ENCODE measurements around the gene ANGPTL8. TPM values are rescaled to one million over a fixed set of nuclear protein-coding genes. Genes with fewer than 3 reads are reported as not detected.

The ANGPTL8 gene
- polyA plus RNA-seq, 3 donors = 0.28 to 0.42 TPM; not detected in 1

DNA sequence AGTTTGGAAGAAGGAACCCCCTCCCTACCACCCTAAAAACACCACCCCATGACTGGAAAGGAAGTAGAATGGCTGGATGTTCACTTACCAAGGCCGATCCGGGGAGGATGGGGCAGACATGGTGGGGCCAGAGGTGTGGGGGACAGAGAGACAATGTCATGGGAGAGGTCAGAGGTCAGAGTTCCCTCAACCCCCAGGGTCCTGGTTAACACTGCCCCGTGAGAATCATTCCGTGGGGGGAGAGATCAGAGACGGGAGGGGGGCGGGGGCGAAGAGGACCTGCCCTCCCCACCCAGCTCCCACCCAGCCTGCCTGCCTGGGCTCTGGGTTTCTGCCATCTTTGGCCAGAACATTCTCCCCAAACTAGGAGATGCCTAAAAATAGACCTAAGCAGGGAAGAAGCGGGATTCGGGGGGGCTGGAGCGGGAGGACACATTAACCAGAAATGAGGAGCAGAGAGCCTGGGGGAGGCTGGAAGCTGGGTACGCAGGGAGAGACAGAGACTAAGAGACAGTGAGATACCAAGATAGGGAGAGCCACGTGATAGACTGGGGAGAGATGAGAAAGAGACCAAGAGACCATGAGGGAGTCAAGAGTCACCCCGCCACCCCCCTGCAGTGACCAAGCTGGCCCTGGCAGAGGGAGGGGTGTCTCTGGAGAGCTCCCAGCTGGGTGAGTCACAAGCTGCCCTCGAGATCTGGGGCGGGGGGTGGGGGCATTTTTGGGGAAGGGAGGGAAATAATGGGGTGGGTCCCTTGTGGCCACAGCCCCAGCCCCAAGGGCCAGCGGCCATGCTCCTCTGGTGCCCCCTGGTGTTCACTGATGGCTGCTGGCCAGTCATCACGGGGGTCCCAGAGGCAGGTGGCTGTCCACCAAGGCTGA, 36.0 kb upstream of the ANGPTL8 start:
- DNase-seq (ENCODE audit: low read depth in 3 of 3, low spot score in 2 of 3) = peak in 1 of 3 donors; percentile 27

DNA sequence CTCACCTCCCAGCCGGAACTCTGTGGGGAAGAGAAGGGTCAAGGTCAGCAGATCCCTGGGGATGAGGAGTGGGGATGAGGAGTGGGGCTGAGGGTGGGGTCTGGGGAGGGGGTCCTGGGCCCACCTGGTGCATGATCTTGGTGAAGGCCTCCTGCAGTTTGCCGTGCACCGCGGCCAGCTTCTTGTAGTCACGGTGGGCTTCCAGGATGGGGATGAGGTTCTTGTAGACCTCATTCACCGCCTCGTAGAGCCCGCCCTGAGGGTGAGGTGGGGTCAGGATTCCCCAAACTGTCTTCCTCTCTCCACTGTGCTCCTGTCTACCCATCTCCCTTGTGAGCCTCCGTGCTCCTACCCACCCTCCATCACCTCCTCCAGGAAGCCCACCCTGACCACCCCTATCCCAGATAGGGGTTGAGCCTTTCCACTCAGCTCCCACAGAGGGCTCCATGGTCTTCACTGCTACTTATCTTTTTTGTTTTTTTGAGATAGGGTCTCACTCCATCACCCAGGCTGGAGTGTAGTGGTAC, 35.3 kb upstream of the ANGPTL8 start:
- no peak for DNase-seq (ENCODE audit: low read depth in 3 of 3, low spot score in 2 of 3)

DNA sequence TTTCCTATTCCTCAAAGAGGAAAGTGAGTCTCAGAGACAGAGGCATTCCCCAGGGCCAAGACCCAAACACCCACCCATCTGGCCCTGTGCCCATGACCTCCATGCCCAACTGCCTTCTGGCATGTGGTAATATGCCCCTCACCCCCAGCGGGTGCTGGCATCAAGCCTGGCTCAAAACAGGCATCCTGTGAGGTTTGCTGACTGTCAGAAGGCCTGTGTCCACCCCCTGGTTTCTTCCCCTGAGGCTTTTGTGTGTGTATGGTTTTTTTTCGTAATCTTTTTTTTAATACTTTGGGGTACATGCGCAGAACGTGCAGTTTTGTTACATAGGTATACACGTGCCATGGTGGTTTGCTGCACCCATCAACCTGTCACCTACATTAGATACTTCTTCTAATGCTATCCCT, 34.5 kb upstream of the ANGPTL8 start:
- no peak for DNase-seq (ENCODE audit: low read depth in 3 of 3, low spot score in 2 of 3)

DNA sequence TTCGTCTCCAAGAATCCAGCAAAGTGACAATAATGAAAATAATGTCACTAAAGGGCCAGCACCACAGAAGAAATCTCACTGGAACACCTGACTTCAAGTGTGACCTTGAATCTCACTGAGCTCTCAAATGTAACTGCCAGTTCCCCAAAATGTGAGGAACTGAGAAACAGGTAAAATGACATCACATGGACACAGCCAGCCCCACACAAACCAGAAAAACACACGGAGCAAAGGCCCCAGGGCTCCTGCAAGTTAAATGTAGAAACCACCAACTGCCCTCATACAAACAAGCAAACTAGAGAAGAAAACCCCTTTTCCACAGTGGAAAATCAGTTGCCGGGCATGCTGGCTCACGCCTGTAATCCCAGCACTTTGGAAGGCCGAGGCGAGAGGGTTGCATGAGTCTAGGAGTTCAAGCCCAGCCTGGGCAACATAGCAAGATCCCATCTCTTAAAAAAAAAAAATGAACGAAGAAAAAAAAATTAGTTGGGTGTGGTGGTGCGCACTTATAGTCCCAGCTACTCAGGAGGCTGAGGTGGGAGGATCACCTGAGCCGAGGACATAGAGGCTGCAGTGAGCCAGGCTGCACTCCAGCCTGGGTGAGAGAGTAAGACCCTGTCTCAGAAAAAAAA, 33.4 kb upstream of the ANGPTL8 start:
- no peak for DNase-seq (ENCODE audit: low read depth in 3 of 3, low spot score in 2 of 3)

DNA sequence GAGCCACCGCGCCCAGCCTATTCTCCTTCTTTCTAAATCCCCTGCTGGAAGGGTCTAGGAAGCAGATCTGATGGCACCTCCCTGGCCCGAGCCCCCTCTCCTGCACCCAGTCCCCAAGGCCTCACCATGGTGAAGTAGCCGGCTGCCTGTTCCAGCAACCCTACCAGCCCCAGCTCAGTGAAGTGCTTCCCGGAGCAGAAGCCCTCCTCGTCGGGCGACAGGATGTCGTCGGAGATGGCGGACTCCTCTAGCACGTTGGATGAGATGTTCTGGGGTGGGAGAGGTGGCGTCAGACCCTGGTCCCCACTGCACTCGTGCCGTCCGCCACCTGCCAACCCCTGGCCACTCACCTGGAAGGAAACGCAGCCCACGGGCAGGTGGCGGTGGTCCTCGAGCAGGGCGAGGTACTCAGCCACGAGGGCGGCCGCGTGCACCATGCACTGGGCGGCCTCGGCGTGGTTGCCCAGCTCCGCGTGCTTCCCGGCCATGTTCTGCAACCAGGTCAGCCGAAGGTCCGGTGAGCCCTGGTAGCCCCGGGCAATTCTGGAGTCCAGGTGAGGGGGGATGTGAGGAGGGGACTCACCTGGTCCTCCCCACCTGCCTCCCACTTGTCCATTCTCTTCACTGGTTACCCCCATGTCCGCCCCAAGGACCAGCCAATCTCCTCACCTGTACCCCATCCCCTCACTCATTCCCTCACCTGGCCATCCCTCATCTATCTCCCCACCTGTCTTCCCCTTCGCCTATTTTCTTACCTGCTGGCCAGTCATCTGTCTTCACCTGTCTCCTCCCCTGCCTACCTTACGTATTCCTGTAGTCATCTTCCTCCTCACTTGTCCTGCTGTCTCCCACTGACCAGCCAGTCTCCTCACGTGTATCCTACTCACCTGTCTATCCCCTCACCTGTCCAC, 30.6 kb upstream of the ANGPTL8 start:
- DNase-seq (ENCODE audit: low read depth in 3 of 3, low spot score in 2 of 3) = no peak

DNA sequence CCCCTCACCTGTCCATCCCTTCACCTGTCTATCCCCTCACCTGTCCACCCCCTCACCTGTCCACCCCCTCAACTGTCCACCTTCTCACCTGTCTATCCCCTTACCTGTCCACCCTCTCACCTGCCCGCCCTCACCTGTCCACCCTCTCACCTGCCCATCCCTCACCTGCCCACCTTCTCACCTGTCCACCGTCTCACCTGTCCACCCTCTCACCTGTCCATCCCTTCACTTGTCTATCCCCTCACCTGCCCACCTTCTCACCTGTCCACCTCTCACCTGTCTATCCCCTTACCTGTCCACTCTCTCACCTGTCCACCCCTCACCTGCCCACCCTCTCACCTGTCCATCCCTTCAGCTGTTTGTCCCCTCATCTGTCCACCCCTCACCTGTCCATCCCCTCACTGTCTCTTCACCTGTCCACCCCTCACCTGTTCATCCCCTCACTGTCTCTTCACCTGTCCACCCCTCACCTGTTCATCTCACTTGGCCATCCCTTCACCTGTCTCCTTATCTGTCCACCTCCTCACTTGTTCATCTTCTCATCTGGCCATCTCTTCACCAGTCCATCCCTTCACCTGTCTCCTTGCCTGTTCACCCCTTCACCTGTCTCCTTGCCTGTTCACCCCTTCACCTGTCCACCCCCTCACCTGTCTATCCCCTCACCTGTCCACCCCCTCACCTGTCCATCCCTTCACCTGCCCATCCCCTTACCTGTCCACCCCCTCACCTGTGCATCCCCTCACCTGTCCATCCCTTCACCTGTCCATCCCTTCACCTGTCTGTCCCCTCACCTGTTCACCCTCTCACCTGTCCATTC, 29.4 kb upstream of the ANGPTL8 start:
- DNase-seq (ENCODE audit: low read depth in 3 of 3, low spot score in 2 of 3) = no peak

DNA sequence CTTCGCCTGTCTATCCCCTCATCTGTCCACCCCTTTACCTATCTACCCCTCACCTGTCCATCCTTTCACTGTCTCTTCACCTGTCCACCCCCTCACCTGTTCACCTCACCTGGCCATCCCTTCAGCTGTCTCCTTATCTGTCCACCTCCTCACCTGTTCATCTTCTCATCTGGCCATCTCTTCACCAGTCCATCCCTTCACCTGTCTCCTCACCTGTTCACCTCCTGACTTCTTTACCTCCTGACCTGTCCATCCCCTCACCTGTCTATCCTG, 28.8 kb upstream of the ANGPTL8 start:
- no peak for DNase-seq (ENCODE audit: low read depth in 3 of 3, low spot score in 2 of 3)

DNA sequence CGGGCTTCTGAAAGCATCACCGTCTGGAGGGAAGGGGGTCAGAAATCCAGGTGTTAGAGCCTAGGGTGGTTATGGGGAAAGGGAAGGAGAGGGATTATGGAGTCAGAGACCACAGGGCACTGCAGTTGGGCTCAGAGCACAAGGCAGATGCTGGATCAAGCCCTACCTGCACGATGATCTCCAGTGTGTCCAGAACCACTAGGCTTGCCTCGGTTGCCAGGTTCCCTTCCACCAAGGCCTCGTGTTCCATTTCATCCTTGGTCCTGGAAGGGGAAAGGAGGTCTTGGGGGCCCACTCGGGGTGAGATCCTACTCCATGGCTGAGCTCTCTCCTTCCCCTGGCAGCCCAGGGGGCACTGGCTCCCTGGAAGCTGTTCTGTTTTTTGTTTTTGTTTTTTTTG, 25.0 kb upstream of the ANGPTL8 start:
- DNase-seq (ENCODE audit: low read depth in 3 of 3, low spot score in 2 of 3) = no peak

DNA sequence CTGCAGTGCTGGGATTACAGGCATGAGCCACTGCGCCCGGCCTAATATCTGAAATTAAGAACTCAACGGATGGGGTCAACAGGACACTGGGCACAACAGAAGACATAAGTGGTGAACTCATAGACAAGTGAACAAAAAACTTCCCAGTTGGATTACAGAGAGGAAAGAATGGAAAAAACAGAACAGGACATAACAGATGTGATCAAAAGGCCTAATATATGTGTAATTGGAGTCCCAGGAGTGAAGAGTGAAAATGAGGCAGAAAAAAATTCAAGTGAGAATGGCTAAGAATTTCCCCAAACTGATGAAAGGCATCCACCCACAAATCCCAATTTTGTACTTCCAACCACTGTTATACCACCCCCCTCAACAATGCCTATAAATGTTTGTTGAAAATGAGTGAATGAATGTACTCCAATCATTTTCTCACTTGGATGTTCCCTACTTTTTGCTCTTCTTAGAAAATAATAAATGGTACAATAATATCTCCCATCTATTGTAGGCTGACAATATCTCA, 18.3 kb upstream of the ANGPTL8 start:
- no peak for DNase-seq (ENCODE audit: low read depth in 3 of 3, low spot score in 2 of 3)

DNA sequence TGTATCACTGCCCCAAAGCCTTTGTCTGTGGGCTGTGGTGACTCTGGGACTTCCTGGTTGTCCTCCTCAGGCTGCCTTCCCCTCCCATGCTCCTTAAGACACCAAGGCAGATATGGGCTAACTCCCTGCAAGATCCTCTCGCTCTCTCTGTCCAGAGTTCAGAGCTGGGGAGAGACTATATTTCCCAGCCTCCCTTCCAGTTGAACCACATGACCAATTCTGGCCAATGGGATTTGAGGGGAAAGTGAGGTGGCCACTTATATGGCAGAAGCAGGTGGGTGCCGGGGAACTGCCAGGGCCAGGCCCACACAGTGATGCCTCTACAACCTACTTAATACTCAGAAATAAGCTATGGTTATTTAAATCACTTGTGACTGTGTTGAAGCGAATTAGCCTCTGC, 16.2 kb upstream of the ANGPTL8 start:
- no peak for DNase-seq (ENCODE audit: low read depth in 3 of 3, low spot score in 2 of 3)

DNA sequence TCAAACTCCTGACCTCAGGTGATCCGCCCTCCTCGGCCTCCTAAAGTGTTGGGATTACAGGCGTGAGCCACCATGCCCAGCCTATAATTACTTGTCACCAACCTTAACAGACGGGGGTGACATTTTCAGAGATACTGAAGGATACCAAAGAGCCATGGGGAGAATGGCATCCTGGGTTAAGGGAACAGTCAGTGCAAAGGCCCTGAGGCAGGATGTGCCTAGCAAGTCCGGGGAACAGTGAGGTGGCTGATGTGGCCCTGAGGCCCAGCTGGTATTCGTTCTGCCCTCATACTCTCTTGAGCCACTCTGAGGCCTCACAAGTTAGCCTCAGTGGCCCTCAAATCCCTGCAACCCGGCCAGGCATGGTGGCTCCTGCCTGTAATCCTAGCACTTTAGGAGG, 15.0 kb upstream of the ANGPTL8 start:
- DNase-seq (ENCODE audit: low read depth in 3 of 3, low spot score in 2 of 3) = no peak

DNA sequence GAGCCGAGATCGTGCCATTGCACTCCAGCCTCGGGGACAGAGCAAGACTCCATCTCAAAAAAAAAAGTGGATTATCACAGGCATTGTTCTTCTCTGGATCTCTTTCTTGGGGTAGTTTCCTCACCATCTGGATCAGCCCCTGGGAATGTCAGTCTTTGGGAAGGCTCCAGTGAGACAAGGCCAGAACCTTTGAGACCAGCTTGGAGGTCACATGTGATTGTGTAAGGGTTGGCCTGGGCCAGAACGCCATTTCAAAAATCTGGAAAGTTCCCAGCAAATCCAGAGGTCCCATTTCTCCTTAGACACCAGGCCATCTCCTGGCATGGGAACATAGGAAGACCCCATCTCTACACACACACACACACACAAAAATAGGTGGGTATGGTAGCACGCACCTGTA, 14.2 kb upstream of the ANGPTL8 start:
- no peak for DNase-seq (ENCODE audit: low read depth in 3 of 3, low spot score in 2 of 3)

DNA sequence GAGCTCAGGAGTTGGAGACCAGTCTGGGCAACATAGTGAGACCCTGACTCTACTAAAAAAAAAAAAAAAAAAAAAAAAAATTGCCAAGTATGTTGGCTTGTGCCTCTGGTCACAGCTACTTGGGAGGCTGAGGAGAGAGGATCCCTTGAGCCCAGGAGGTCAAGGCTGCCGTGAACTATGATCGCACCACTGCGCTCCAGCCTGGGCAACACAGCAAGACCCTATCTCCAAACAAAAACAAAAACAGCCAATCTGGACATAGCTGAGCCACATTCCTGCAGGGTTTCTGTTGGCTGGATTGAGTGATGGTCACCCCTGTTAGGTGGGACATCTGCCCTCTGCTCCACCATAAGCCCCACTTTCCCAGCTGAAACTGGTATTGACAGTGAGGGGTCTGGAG, 13.6 kb upstream of the ANGPTL8 start:
- no peak for DNase-seq (ENCODE audit: low read depth in 3 of 3, low spot score in 2 of 3)

DNA sequence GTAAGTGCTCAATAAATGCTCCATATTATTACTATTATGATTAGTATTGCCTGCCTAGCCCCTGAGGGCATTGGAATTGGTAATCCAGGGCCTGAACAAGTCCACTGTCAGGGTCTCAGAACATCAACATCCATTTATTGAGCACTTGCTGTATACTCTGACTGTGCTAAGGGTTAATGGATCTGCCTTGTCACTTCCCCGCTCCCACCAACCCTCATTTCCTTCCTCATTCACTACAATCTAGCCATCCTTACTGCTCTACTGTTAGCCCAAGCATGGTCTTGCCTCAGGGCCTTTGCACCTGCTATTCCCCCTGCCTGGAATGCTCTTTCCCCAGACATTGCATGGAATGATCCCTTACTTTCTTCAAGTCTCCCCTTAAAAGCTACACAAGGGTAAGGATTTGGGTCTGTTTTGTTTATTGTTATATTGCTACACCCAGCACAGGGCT, 12.7 kb upstream of the ANGPTL8 start:
- no peak for DNase-seq (ENCODE audit: low read depth in 3 of 3, low spot score in 2 of 3)

DNA sequence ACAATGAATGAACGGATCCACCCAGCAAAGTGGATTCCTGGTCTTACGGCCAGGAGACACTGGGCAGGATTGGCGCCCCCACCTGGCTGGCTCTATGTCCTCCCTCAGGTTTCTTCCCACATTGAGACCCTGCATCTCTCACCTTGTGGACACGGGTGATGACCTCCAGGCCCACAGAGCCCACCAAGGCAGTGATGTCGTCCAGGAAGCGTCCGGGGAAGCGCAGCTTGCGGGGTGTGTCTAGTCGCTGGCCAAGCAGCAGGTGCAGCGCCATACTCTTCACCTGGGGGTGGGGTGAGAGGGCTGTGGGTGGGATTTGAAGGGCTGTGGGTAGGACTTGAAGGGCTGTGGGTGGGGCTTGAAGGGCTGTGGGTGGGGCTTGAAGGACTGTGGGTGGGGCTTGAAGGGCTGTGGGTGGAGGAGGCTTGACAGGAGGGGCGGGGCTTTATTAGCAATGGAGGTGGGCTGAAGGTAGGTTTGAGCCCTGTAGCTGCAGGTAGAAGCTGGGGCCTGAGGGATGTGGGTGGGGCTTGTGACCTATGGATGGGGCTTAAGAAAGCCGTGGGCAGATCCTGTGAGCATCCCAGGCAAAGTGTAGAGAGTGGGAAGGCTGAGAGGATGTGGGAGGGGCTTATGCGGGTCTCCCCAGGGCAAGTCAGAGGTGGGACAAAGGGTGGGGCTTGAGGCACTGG, 12.1 kb upstream of the ANGPTL8 start:
- DNase-seq (ENCODE audit: low read depth in 3 of 3, low spot score in 2 of 3) = no peak

DNA sequence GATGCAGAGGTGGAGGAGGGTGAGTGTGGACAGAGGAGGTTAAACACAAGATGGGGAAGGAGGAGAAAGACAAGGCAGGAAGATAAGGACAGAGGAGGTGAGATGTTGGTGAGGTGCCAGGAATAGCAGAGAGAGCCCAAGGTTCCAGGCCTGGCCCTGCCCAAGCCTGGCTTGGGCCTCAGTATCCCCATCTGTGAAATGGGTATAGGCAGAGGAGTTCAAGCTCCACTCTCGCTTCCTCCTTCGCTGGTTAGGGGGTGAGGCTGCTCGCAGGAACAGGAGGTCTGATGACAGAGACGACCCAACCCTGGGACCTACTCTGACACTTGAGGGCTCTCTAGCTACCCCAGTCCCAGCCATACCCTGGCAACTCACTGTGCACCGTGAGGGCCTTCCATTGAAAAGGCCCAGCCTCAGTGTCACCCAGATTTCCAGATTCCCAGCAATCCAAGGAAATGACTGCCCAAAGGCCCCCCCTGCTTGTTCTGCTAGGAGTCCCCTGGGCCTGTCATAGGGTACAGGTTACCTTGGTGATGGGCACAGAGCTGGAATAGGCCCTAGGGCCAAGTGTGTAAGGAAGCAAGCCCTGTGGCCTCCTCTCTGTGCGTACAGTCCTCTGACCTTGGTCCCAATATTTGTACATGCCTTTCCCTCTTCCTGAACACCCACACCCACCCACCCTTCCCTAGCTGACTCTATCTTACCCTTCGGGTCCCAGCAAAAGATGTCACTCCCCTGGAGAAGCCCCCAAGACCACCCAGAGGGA, 8.6 kb upstream of the ANGPTL8 start:
- DNase-seq (ENCODE audit: low read depth in 3 of 3, low spot score in 2 of 3) = no peak

DNA sequence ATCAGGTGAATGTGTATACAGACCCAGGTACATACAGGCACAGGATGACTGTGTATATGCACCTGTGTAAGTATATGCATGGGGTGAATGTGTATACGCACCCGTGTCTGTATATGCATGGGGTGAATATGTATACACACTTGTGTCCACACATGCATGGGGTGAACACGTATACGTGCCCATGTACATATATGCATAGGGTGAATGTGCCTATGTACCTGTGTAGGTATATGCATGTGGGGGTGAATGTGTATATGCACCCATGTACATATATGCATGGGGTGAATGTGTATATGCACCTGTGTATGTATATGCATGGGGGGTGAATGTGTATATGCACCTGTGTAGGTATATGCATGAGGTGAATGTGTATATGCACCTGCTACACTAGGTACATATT, 6.9 kb upstream of the ANGPTL8 start:
- no peak for DNase-seq (ENCODE audit: low read depth in 3 of 3, low spot score in 2 of 3)

DNA sequence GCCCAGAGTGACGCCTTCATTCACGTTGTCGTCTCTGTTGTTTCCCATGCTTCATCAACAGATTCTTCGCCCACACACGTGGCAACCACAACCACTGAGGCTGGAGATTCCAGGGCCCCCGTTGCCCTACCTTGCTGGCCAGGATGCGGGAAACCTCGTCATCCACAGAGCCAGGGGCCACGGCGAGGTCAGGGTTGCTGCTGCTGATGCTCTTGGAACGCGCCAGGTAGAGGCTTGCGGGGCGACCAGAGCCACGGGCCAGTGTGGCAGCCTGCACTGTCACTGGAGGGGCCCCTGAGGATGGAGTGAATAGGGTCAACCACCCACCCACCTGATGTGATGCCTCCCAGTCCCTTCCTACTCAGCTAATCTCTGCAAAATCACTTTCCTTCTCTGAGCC, 6.3 kb upstream of the ANGPTL8 start:
- no peak for DNase-seq (ENCODE audit: low read depth in 3 of 3, low spot score in 2 of 3)

Measured in right renal cortex interstitium (tissue), 3 donors.